Hepatocyte (in vitro differentiated cells): ENCODE measurements around the gene ATP4A.

Experiments
- CTCF ChIP-seq: fragments of 200-600 bp; sonication (generic); IDR thresholded peaks from 2 replicates; pipeline ENCODE4 v1.5.1; 2016; ENCODE audit warnings: antibody characterized with exemption, mild to moderate bottlenecking; ENCODE audit not compliant: poor library complexity
- EZH2 ChIP-seq: fragments of 200-600 bp; sonication (generic); IDR thresholded peaks from 2 replicates; pipeline ENCODE4 v1.6.1; 2016; ENCODE audit warnings: antibody characterized with exemption, mild to moderate bottlenecking, borderline replicate concordance
- EZH2phosphoT487 ChIP-seq: fragments of 200-600 bp; sonication (generic); IDR thresholded peaks from one replicate; pipeline ENCODE4 v1.6.1; 2018; ENCODE audit warnings: antibody characterized with exemption, mild to moderate bottlenecking, low read depth, moderate library complexity; ENCODE audit not compliant: unreplicated experiment, severe bottlenecking

- TF ChIP-seq EZH2 (no peak), CTCF (peak; percentile 67), EZH2phosphoT487 (no peak)
These were observed 28.8 kb upstream of the ATP4A start for GRCh38 chr19:35592226-35592625.
